Esophagus squamous epithelium (tissue), 4 donors: ENCODE data around the gene LINC00237.

ENCODE experiments used
- CTCF ChIP-seq, 6 experiments: fragments of 450-650 bp in 4 of 6; fragments of 200-600 bp in 2 of 6; sonication (generic) in 2 of 6; IDR thresholded peaks; one replicate each; pipeline ENCODE4 v1.5.1; 2016 to 2019; ENCODE audit warnings: antibody characterized with exemption in 6 of 6, mild to moderate bottlenecking in 4 of 6, moderate library complexity in 4 of 6
- POLR2A ChIP-seq, 4 donors: fragments of 450-650 bp; IDR thresholded peaks; one replicate each; pipeline ENCODE4 v1.6.1; 2017; ENCODE audit warnings: antibody characterized with exemption in 4 of 4, mild to moderate bottlenecking in 4 of 4, moderate library complexity in 3 of 4

GRCh38 chr20:21127201-21127981 lies 21.2 kb upstream of the LINC00237 start:
- TF ChIP-seq CTCF (IDR thresholded peaks at IDR 0.05) (no peak), POLR2A (IDR thresholded peaks at IDR 0.05) (no peak)
